ENCODE results near the gene GPC1. TPM values are rescaled to one million over a fixed set of nuclear protein-coding genes. Genes with fewer than 3 reads are reported as not detected.
A peak's percentile ranks its signal among the peaks of the same experiment; 100 is the strongest.
"Not testable (repeated sequence)": the region's sequence is repeated elsewhere in the genome, so short reads cannot be mapped to it uniquely, and the experiment has no call there.

GPC1 gene, protein sequence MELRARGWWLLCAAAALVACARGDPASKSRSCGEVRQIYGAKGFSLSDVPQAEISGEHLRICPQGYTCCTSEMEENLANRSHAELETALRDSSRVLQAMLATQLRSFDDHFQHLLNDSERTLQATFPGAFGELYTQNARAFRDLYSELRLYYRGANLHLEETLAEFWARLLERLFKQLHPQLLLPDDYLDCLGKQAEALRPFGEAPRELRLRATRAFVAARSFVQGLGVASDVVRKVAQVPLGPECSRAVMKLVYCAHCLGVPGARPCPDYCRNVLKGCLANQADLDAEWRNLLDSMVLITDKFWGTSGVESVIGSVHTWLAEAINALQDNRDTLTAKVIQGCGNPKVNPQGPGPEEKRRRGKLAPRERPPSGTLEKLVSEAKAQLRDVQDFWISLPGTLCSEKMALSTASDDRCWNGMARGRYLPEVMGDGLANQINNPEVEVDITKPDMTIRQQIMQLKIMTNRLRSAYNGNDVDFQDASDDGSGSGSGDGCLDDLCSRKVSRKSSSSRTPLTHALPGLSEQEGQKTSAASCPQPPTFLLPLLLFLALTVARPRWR
- total RNA-seq (1 to 10 TPM; 1.1 to 1.2 TPM), polyA plus RNA-seq (under 1 TPM; 0.14 to 0.65 TPM)

GRCh38 chr2:240435457-240435947 is at the start of gene GPC1:
GPC1 (plus strand) TSS chr2:240435663; CDS start chr2:240435919, 256 bp downstream.
- Mint-ChIP-seq H3K4me3 (peak within 1 kb of the TSS; percentile 84 to 90 (median 86)), H3K4me1 (peaks cover 2 to 18% (median 9%) of the 10 kb centered on the region in 4 donors), H3K27ac (peak within 1 kb of the TSS in 5 of 7 donors; percentile 69 to 95 (median 81)), H3K36me3 (no peaks in the 10 kb centered on the region), H3K27me3 (peaks cover 6 to 11% of the 10 kb centered on the region in 2 donors), H3K9me3 (no peaks in the 10 kb centered on the region)
- ChIA-PET POLR2A (ENCODE audit: partially characterized antibody) (interaction anchor here (1.9 kb wide), 1 partner anchor 130 kb away, joined by 5 read pairs; no protein-coding TSS in a partner anchor), CTCF (ENCODE audit: partially characterized antibody) (no interaction called here)
- H3K27me3 ChIP-seq (ENCODE audit: insufficient read depth, low read length) = peaks cover 8% of the 10 kb centered on the region
- no peaks in the 10 kb centered on the region for H3K36me3 ChIP-seq (ENCODE audit: insufficient read depth, low read length)
- no peaks in the 10 kb centered on the region for H3K9me3 ChIP-seq (ENCODE audit: control insufficient read depth in 1 of 2, low read length in 2 of 2)
- peaks cover 16% of the 10 kb centered on the region for H3K4me1 ChIP-seq (ENCODE audit: insufficient read depth, low read length)
- intact Hi-C loops (cut with micrococcal nuclease) = loop anchor here (5.0 kb wide), 2 partner anchors 132 to 397 kb away; partner anchors contain the start of gene RNPEPL1
- peak within 1 kb of the TSS; percentile 47 to 62 for H3K4me3 ChIP-seq (ENCODE audit: low read length in 2 of 2)
- DNase-seq = no peak
- H3K27ac ChIP-seq (ENCODE audit: low read depth, low read length) = no peak within 1 kb of the TSS

GRCh38 chr2:240386326-240386725 is 49.1 kb upstream of the GPC1 start:
- Histone ChIP-seq H3K4me1 (ENCODE audit: insufficient read depth, low read length) (no peaks in the 10 kb centered on the region), H3K36me3 (ENCODE audit: insufficient read depth, low read length) (no peaks in the 10 kb centered on the region), H3K27me3 (ENCODE audit: insufficient read depth, low read length) (no peaks in the 10 kb centered on the region), H3K9me3 (ENCODE audit: control insufficient read depth in 1 of 2, low read length in 2 of 2) (no peaks in the 10 kb centered on the region), H3K4me3 (ENCODE audit: low read length in 2 of 2) (no peak overlapping the region), H3K27ac (ENCODE audit: low read depth, low read length) (no peak overlapping the region)
- Mint-ChIP-seq H3K36me3 (no peaks in the 10 kb centered on the region), H3K27ac (no peak overlapping the region), H3K4me3 (no peak overlapping the region), H3K27me3 (peaks cover 0 to 2% of the 10 kb centered on the region in 2 donors), H3K4me1 (peaks cover 0 to 3% (median 0%) of the 10 kb centered on the region in 4 donors), H3K9me3 (peaks cover 0 to 2% (median 0%) of the 10 kb centered on the region in 8 donors)
- CTCF ChIA-PET (ENCODE audit: partially characterized antibody) = no interaction called here
- no peak for DNase-seq
- intact Hi-C loops (cut with micrococcal nuclease) = no loop called here
- POLR2A ChIA-PET (ENCODE audit: partially characterized antibody) = no interaction called here

- POLR2A ChIA-PET (ENCODE audit: partially characterized antibody); H3K36me3 ChIP-seq (ENCODE audit: insufficient read depth, low read length); H3K4me3 ChIP-seq (ENCODE audit: low read length in 2 of 2); H3K4me3 Mint-ChIP-seq; H3K27ac ChIP-seq (ENCODE audit: low read depth, low read length); CTCF ChIA-PET (ENCODE audit: partially characterized antibody); DNase-seq; H3K36me3 Mint-ChIP-seq; intact Hi-C loops (cut with micrococcal nuclease); H3K4me1 ChIP-seq (ENCODE audit: insufficient read depth, low read length); H3K9me3 Mint-ChIP-seq; H3K27me3 Mint-ChIP-seq; H3K9me3 ChIP-seq (ENCODE audit: control insufficient read depth in 1 of 2, low read length in 2 of 2); H3K4me1 Mint-ChIP-seq; H3K27ac Mint-ChIP-seq; H3K27me3 ChIP-seq (ENCODE audit: insufficient read depth, low read length): not testable (repeated sequence)
Measured at GRCh38 chr2:240386743-240387142, 48.7 kb upstream of the GPC1 start.

DNA sequence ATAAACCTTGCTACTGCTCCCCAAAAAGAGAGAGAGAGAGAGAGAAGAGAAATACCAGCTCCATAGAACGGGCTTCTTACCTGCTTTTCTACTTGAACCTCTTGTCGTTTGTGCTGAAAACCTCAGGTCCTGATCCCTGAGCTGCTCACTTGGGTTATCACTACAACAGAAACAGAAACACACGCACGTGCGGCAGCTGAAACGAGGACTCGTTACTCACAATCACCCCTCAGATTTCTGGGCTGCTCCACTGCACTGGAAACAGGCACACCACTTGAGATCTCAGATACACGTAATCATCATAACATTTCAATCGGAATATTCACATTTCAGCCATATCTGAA is 48.2 kb upstream of the GPC1 start:
- H3K27me3 ChIP-seq (ENCODE audit: insufficient read depth, low read length) = no peaks in the 10 kb centered on the region
- Mint-ChIP-seq H3K9me3 (peaks cover 0 to 2% (median 0%) of the 10 kb centered on the region in 8 donors), H3K36me3 (no peaks in the 10 kb centered on the region), H3K4me1 (peaks cover 0 to 4% (median 0%) of the 10 kb centered on the region in 4 donors), H3K27me3 (peaks cover 0 to 2% of the 10 kb centered on the region in 2 donors), H3K27ac (no peak overlapping the region), H3K4me3 (no peak overlapping the region)
- intact Hi-C loops (cut with micrococcal nuclease) = no loop called here
- no peak for DNase-seq
- H3K36me3 ChIP-seq (ENCODE audit: insufficient read depth, low read length) = no peaks in the 10 kb centered on the region
- no peaks in the 10 kb centered on the region for H3K4me1 ChIP-seq (ENCODE audit: insufficient read depth, low read length)
- no peak overlapping the region for H3K27ac ChIP-seq (ENCODE audit: low read depth, low read length)
- no peaks in the 10 kb centered on the region for H3K9me3 ChIP-seq (ENCODE audit: control insufficient read depth in 1 of 2, low read length in 2 of 2)
- CTCF ChIA-PET (ENCODE audit: partially characterized antibody) = no interaction called here
- POLR2A ChIA-PET (ENCODE audit: partially characterized antibody) = no interaction called here
- H3K4me3 ChIP-seq (ENCODE audit: low read length in 2 of 2) = no peak overlapping the region

DNA sequence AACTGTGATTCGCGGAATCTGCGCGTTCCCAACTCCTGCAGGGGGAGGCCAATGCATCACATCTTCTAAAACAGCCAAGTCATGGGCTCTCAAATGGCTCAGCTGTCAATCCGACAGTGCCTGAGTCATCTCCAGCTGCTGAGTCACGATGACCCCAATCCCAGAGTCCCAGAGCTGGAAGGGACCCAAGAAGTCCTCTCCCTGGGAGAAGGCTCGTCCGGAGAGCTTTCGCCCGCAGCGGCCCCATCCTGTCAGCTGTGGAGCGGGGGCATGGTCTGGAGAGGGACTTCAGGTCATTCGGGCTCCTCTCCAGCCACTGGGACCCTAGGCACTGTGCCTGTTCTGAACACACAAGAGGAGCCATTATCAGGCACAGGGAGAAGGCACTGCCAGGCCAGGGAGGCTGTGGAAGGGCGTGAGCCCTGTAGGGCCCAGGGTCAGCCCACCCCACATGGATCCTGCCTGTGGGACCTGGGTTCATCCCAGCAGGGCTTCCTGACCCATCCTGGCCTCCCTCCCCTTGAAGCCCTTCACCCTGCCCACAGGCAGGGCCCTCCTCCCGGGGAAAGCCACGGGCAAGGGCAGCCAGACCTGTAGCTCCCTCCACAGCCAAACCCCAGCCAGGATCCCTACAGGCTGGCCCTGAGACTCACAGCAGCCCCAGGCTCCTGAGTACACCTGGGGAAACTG is 47.6 kb upstream of the GPC1 start:
- H3K4me3 Mint-ChIP-seq = no peak overlapping the region
- H3K4me1 ChIP-seq (ENCODE audit: insufficient read depth, low read length) = no peaks in the 10 kb centered on the region
- ChIA-PET CTCF (ENCODE audit: partially characterized antibody) (no interaction called here), POLR2A (ENCODE audit: partially characterized antibody) (no interaction called here)
- no peak overlapping the region for H3K4me3 ChIP-seq (ENCODE audit: low read length in 2 of 2)
- H3K27ac Mint-ChIP-seq = no peak overlapping the region
- no peaks in the 10 kb centered on the region for H3K36me3 ChIP-seq (ENCODE audit: insufficient read depth, low read length)
- H3K27ac ChIP-seq (ENCODE audit: low read depth, low read length) = no peak overlapping the region
- peaks cover 0 to 2% (median 0%) of the 10 kb centered on the region in 8 donors for H3K9me3 Mint-ChIP-seq
- H3K27me3 Mint-ChIP-seq = peaks cover 0 to 2% of the 10 kb centered on the region in 2 donors
- peaks cover 0 to 9% (median 1%) of the 10 kb centered on the region in 4 donors for H3K4me1 Mint-ChIP-seq
- no peaks in the 10 kb centered on the region for H3K27me3 ChIP-seq (ENCODE audit: insufficient read depth, low read length)
- no peaks in the 10 kb centered on the region for H3K9me3 ChIP-seq (ENCODE audit: control insufficient read depth in 1 of 2, low read length in 2 of 2)
- intact Hi-C loops (cut with micrococcal nuclease) = no loop called here
- DNase-seq = no peak
- no peaks in the 10 kb centered on the region for H3K36me3 Mint-ChIP-seq

DNA sequence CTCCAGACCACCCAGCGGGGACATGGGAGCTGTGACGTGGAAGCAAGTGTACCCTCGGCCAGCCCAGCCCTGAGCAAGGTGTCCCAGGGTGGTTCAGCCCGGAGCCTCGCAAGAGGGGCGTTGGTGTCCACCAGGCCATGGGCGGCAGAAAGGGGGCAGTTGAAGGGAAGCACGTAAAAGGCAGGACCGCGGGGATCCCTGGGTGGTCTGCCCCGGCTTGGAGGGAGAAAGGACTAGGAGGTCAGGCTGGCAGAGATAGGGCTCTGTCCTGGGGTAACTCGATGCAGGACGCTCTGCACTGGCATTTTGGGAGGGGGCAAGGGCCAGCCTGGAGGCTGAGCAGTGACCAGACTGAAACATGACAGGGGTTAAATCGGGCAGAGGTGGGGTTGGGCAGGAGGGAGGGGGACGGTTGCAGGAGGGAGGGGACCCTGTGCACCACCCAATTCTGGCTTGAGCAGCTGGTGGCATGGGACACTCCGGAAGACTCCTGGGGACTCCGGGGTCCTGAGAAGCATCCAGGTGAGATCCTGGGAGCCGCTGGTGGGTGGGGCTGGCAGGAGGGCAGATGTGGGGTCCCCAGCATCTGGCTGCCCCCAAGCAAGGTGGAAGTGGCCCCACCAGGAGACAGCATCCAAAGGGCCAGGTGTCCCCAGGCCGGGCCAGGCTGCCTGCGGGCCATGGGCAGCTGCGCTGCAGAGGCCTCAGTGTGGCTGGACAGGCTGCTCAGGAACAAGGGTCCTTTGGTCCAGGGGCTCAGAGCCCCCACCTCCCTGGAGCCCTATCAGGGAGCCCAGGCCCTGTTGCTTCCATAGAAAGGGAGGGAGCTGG is 46.8 kb upstream of the GPC1 start:
- no peaks in the 10 kb centered on the region for H3K27me3 ChIP-seq (ENCODE audit: insufficient read depth, low read length)
- Mint-ChIP-seq H3K36me3 (no peaks in the 10 kb centered on the region), H3K27me3 (peaks cover 0 to 2% of the 10 kb centered on the region in 2 donors), H3K27ac (no peak overlapping the region), H3K4me1 (peaks cover 0 to 13% (median 1%) of the 10 kb centered on the region in 4 donors), H3K9me3 (peaks cover 0 to 2% (median 0%) of the 10 kb centered on the region in 8 donors), H3K4me3 (no peak overlapping the region)
- no peak overlapping the region for H3K4me3 ChIP-seq (ENCODE audit: low read length in 2 of 2)
- no peaks in the 10 kb centered on the region for H3K36me3 ChIP-seq (ENCODE audit: insufficient read depth, low read length)
- no peaks in the 10 kb centered on the region for H3K4me1 ChIP-seq (ENCODE audit: insufficient read depth, low read length)
- CTCF ChIA-PET (ENCODE audit: partially characterized antibody) = no interaction called here
- no peaks in the 10 kb centered on the region for H3K9me3 ChIP-seq (ENCODE audit: control insufficient read depth in 1 of 2, low read length in 2 of 2)
- H3K27ac ChIP-seq (ENCODE audit: low read depth, low read length) = no peak overlapping the region
- POLR2A ChIA-PET (ENCODE audit: partially characterized antibody) = no interaction called here
- intact Hi-C loops (cut with micrococcal nuclease) = no loop called here
- no peak for DNase-seq
